GM18511 (cell line): ENCODE results near the gene ARHGAP33.

Experiments used
- ATAC-seq: cut with Tn5 transposase; IDR thresholded peaks from one replicate; pipeline ENCODE4 v1.9.1; 2021; ENCODE audit warnings: mild to moderate bottlenecking, moderate library complexity; ENCODE audit not compliant: unreplicated experiment

The ARHGAP33 gene

DNA sequence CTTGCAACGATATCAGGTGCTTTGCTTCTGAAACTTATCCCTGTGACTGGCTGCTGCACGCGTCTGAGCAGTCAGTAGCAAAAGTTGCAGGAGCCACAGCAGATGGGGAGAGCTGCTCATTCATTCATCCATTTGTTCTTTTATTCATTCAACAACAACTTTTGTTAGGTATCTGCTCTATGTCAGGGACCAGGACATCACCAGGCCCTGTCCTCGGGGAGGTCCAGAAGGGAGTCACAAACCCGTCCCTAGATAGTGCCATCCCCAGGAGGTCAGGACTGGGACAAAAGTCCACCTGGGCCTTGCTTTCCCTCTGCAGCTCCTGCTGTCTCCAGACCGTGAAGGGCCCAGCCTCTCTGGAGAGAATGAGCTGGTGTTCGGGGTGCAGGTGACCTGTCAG, 2.6 kb downstream of the ARHGAP33 start:
- no peak for ATAC-seq

DNA sequence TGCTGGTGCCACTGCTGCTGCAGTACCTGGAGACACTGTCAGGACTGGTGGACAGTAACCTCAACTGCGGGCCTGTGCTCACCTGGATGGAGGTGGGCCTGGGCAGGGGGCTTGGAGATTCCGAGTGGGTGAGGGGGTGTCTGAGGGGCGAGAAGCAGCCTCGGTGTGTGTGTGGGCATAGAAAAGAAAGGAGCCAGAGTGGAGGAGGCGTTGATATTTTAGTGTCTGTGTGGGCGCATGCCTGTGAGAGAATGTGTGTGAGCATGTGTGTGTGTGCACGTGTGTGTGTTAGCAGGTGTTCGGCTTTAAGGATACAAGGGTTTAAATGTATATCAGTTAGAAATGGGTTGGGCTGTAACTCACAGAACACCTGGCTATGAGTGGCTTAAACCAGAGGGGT, 3.7 kb downstream of the ARHGAP33 start:
- ATAC-seq = no peak

- ATAC-seq = no peak
These were observed 4.7 kb downstream of the ARHGAP33 start for GRCh38 chr19:35780058-35780457.

DNA sequence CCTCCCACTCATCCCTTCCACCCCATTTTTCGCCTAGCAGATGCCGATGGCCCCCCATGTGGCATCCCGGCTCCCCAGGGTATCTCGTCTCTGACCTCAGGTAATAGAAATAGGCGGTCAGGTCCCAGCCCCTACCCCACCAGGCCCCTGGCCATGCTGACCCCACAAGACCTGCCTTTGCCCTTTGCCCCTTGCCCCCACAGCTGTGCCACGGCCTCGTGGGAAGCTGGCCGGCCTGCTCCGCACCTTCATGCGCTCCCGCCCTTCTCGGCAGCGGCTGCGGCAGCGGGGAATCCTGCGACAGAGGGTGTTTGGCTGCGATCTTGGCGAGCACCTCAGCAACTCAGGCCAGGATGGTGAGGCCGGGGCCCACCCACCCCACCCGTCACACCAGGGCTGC, 5.4 kb downstream of the ARHGAP33 start:
- no peak for ATAC-seq

DNA sequence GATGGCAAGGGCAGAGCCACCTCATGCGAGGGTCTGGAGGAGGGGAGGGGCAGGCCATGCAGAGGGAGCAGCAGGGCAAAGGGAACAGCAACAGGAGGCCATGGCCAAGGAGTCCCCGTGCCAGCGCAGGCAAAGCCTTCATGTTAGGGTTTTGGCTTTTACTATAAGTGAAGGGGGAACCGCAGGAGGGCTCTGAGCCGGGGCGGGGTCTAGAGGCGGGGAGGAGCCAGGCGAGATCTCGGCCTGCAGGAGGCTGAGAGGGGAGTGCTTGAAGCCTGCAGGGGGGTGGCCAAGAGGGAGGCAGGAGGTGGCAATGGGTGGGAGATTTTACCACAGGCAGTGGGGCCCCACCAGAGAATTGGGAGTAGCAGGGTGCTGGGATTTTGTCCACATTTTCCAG, 6.3 kb downstream of the ARHGAP33 start:
- no peak for ATAC-seq

- no peak for ATAC-seq
These were observed 7.2 kb downstream of the ARHGAP33 start for GRCh38 chr19:35782589-35782988.

DNA sequence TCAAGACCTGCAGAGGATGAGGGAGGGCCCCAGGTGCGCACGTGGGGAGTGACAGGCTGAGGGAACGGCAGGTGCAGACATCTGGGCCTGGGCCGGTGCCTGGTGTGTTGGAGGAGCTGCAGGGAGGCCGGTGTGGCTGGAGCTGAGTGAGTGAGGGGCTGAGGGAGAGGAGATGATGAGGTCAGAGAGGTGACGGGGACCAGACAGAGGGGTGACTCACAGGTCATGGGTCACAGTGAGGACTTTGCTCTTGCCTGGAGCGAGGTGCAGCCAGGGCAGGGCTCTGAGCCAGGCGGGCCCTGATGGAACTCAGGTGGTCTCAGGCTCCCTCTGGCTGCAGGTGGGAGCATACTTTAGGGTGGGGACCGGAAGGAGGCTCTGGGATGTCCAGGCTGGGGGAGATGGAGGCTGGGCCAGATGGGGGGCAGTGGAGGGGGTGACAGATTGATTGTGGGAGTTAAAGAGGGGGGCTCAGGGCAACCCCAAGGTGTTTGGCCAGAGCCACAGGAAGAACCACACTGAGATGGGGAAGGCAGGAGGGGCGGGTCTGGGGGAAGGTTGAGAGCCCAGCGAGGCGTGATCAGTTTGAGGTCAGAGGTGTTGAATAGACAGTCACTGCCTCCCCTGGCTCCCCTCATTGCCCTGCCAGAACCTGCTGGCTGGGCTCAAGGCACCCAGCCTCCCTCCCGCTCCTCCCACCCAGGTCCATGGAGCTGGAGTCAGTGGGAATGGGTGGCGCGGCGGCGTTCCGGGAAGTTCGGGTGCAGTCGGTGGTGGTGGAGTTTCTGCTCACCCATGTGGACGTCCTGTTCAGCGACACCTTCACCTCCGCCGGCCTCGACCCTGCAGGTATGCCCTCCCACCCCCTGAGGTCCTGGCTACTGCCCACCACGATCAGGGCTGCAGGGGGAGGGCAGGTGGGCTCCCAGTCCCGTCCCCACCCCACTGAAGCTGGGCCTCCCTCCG, 8.4 kb downstream of the ARHGAP33 start:
- no peak for ATAC-seq

DNA sequence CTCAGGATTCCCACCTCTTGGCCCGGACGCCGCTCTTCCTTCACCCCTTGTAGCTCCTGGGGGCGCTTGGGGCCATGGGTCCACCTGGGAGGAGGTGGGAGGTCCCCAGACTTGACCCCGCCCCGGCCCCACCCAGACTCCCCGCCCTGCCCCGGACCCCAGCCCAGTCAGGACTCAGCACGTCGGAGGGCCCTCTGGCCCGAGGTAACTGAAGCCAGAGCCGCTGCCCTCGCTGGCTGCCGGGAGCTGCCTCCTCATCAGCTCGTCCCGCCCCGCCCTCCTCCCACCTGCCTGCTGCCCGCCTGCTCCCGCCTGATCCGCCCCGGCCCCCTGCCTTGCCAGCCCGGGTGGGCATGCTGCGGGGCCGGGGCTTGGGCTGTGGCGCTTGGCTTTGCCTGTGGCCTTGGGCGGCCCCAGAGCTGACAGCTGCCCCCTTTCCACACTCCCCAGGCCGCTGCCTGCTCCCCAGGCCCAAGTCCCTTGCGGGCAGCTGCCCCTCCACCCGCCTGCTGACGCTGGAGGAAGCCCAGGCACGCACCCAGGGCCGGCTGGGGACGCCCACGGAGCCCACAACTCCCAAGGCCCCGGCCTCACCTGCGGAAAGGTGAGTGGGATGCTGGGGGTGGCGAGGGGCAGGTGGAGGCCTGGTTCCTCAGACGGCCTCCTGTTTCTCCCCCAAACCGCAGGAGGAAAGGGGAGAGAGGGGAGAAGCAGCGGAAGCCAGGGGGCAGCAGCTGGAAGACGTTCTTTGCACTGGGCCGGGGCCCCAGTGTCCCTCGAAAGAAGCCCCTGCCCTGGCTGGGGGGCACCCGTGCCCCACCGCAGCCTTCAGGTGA, 9.4 kb downstream of the ARHGAP33 start:
- ATAC-seq = no peak

- ATAC-seq = no peak
These were observed 9.9 kb downstream of the ARHGAP33 start for GRCh38 chr19:35785339-35785627.

DNA sequence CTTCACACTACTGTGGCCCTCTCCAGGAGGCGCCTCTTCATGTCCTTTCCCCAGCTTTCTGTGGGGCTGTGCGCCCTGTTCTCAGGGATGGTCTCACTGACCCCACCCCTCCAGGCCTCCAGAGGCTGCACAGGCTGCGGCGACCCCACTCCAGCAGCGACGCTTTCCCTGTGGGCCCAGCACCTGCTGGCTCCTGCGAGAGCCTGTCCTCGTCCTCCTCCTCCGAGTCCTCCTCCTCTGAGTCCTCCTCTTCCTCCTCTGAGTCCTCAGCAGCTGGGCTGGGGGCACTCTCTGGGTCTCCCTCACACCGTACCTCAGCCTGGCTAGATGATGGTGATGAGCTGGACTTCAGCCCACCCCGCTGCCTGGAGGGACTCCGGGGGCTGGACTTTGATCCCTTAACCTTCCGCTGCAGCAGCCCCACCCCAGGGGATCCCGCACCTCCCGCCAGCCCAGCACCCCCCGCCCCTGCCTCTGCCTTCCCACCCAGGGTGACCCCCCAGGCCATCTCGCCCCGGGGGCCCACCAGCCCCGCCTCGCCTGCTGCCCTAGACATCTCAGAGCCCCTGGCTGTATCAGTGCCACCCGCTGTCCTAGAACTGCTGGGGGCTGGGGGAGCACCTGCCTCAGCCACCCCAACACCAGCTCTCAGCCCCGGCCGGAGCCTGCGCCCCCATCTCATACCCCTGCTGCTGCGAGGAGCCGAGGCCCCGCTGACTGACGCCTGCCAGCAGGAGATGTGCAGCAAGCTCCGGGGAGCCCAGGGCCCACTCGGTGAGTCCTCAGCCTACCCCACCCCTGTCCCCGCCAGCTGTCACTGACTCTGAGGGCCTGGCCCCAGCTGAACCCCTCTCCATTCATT, 11.2 kb downstream of the ARHGAP33 start:
- no peak for ATAC-seq

DNA sequence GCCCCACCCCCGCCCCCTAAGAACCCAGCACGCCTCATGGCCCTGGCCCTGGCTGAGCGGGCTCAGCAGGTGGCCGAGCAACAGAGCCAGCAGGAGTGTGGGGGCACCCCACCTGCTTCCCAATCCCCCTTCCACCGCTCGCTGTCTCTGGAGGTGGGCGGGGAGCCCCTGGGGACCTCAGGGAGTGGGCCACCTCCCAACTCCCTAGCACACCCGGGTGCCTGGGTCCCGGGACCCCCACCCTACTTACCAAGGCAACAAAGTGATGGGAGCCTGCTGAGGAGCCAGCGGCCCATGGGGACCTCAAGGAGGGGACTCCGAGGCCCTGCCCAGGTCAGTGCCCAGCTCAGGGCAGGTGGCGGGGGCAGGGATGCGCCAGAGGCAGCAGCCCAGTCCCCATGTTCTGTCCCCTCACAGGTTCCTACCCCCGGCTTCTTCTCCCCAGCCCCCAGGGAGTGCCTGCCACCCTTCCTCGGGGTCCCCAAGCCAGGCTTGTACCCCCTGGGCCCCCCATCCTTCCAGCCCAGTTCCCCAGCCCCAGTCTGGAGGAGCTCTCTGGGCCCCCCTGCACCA, 11.9 kb downstream of the ARHGAP33 start:
- no peak for ATAC-seq

- ATAC-seq = no peak
These were observed 13.0 kb downstream of the ARHGAP33 start for GRCh38 chr19:35788205-35788960.

DNA sequence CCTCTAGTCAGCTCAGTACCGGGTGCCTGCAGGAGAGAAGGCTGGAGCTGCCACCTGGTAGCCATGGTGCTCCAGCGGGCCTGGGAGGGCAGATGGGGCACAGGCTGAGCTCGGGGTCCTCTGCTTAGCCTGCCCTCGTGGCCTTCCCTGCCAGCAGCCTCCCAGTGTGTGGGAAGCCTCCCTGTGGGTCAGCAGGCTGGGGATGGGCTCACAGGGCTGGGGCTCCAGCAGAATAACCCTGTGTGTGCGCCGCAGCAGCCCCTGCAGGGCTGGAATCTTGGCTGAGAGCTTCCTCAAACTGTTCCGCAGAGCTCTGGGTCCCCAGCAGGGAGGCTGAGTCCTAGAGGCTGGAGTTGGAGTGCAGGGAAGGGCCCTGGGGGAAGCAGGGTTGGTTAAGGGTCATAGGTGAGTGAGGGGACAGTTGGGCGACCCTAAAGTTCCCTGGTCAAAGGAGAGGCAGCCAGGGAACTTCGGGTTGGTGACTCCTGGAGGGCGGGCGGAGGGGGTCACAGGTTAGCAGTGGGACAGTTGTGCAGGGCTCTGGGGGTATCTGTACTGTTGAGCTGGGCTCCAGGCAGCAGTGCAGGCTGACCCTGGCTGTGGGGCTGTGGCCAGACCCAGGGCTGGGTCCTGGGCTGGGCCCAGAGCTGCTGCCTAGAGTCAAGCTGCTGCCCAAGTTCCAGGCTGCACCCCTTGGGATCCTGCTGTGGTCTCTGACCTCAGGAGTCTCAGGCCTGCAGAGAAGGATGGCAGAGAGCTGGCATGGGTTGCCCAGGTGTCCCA, 14.0 kb downstream of the ARHGAP33 start:
- no peak for ATAC-seq

DNA sequence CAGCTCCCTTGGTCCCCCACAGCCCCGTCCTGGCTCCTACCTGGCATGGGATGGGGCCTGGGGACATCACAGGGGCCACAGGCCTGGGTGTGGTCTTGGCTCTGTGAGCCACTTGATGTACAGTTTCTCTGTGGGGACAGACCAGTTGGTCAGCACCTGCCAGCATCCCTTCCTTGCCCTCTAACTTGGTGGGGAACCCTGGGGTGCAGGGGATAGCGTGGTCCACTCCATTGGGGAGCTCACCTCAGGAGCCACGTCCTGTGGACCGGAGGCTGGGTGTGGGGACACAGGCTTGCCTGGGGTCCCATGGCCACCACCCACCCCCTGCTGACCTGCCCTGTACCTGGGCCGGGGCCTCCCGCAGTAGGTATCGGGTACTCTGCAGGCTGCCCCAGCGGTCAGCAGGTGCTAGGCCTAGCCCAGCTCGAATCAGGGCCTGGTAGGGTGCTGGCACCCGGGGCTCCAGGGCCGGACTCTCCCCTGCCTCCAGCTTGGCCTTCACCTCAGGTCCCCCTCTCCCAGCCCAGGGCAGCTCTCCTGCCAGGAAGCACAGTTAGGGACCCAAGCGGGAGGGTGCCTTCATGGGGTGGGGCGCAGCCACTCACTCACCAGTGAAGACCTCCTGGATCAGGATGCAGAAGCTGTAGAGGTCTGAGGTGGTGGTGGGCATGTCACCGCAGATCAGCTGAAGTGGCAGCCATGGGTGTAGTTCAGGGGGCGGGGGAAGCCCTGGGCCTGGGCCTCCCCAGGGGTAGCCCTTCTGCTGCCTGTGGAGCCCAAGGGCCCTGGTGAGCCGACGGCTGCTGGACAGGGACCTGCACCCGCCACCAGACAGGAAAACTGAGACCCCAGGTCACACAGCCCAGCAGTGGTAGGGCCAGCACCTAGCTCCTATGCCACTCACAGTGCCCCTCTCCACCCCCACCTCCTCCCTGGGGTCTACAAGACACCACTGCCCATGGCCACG, 14.9 kb downstream of the ARHGAP33 start:
- no peak for ATAC-seq

- no peak for ATAC-seq
These were observed 15.8 kb downstream of the ARHGAP33 start for GRCh38 chr19:35790981-35791813.

- ATAC-seq = no peak
These were observed 16.5 kb downstream of the ARHGAP33 start for GRCh38 chr19:35791814-35792279.

- no peak for ATAC-seq
These were observed 16.9 kb downstream of the ARHGAP33 start for GRCh38 chr19:35792312-35792711.
